ENCODE results near the gene KIF3C.
"Not testable (repeated sequence)": the region's sequence is repeated elsewhere in the genome, so short reads cannot be mapped to it uniquely, and the experiment has no call there.

Gene KIF3C

DNA sequence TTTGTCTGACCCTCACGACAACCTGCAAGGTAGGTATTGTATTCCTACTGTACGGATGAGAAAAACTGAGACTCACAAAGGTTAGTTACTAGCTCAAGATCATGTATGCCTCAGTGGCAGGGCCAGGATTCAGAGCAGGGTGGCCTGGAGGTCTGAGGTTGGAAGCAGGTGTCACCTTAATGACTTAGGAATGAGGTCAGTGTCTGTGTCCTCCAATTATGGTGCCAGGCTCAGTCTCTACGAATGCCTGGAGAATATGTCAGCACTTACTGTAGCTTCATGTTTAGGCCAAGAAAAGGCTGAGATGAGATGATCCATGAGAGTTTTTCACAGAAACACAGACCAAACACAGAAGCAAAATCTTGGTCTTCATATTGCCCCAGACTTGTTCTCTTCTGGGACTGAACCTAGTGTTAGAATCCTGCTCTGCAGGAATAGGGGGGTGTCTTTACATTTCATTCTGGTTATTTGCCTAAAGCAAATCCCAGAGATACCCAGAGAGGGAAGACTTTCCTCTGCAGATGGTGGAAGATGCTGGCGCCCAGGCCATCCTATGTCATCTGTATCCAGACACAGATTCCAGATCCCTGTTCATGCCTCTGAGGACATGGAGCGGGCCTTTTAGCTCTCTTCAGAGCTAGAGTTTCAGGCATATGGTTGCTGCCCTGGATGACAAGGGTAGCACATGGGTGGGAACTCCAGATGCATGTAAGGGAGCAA, 35.3 kb upstream of the KIF3C start:
- DNase-seq (ENCODE audit: low read depth) = no peak
- no peak overlapping the region for H3K4me3 ChIP-seq (ENCODE audit: low read depth, low read length)
- TF ChIP-seq, protein P1, sequence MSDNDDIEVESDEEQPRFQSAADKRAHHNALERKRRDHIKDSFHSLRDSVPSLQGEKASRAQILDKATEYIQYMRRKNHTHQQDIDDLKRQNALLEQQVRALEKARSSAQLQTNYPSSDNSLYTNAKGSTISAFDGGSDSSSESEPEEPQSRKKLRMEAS (IDR thresholded peaks at IDR 0.05; ENCODE audit: low read depth, low read length) = no peak
- TF ChIP-seq CTCF (IDR thresholded peaks at IDR 0.05; ENCODE audit: low read depth, low read length) = no peak
- no peak for TF ChIP-seq POLR2A (IDR thresholded peaks at IDR 0.05; ENCODE audit: extremely low read depth, insufficient read length)
- TF ChIP-seq MYC (IDR thresholded peaks at IDR 0.05; ENCODE audit: low read depth, low read length) = no peak

- not testable (repeated sequence) for H3K4me3 ChIP-seq (ENCODE audit: low read depth, low read length); DNase-seq (ENCODE audit: low read depth)
Observed at GRCh38 chr2:26016706-26017045, 34.4 kb upstream of the KIF3C start.

DNA sequence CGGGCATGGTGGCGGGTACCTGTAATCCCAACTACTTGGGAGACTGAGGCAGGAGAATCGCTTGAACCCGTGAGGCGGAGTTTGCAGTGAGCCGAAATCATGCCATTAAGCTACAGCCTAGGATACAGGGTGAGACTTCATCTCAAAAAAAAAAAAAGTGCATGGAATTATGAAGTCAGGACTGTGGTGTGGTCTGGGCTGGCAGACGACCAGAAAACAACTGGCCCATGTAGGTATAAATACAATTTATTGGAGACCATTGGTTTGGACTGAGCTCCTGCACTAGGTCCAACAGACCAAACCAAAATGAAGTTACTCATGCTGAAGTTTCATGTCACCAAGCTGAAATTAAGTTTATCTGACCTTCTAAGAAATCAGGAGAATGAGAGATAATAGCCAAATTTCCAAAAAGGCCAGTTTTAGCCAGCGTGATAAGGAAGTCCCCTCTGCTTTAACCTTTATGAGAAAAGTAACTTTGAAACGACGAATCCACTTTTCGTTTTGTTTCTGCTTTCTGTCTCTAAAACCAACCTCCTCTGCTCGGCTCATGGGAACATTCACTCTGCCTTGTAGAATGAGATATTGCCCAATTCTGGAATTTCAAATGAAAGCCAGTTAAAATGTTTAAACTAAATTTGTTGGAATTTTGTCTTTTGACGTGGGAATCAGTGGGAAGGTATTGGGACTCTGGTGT, 33.9 kb upstream of the KIF3C start:
- DNase-seq (ENCODE audit: low read depth) = no peak
- no peak overlapping the region for H3K4me3 ChIP-seq (ENCODE audit: low read depth, low read length)
- TF ChIP-seq, protein P1 (IDR thresholded peaks at IDR 0.05; ENCODE audit: low read depth, low read length) = no peak
- TF ChIP-seq POLR2A (IDR thresholded peaks at IDR 0.05; ENCODE audit: extremely low read depth, insufficient read length) = no peak
- no peak for TF ChIP-seq CTCF (IDR thresholded peaks at IDR 0.05; ENCODE audit: low read depth, low read length)
- TF ChIP-seq MYC (IDR thresholded peaks at IDR 0.05; ENCODE audit: low read depth, low read length) = no peak

DNA sequence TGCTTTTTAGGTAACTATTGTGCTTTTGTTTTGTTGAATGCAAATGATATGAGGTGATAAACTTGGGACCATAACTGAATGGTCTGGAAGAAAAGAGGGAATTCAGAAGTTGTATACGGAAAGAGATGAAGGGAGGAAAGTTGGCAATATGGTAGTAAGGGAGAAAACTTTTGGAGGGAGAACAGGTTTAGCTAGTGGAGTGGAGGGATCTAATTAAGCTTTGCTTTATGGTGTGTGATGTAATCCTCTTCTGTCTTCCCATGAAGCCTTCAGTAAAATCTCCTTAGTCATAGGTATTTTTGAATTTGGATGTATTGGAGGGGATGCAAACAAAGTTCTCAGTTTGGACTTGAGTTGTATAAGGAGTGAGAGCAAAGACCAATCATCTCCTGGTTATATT, 31.4 kb upstream of the KIF3C start:
- DNase-seq (ENCODE audit: low read depth) = no peak
- no peak for TF ChIP-seq POLR2A (IDR thresholded peaks at IDR 0.05; ENCODE audit: extremely low read depth, insufficient read length)
- TF ChIP-seq, protein P1 (IDR thresholded peaks at IDR 0.05; ENCODE audit: low read depth, low read length) = no peak
- TF ChIP-seq CTCF (IDR thresholded peaks at IDR 0.05; ENCODE audit: low read depth, low read length) = no peak
- TF ChIP-seq MYC (IDR thresholded peaks at IDR 0.05; ENCODE audit: low read depth, low read length) = no peak
- no peak overlapping the region for H3K4me3 ChIP-seq (ENCODE audit: low read depth, low read length)

DNA sequence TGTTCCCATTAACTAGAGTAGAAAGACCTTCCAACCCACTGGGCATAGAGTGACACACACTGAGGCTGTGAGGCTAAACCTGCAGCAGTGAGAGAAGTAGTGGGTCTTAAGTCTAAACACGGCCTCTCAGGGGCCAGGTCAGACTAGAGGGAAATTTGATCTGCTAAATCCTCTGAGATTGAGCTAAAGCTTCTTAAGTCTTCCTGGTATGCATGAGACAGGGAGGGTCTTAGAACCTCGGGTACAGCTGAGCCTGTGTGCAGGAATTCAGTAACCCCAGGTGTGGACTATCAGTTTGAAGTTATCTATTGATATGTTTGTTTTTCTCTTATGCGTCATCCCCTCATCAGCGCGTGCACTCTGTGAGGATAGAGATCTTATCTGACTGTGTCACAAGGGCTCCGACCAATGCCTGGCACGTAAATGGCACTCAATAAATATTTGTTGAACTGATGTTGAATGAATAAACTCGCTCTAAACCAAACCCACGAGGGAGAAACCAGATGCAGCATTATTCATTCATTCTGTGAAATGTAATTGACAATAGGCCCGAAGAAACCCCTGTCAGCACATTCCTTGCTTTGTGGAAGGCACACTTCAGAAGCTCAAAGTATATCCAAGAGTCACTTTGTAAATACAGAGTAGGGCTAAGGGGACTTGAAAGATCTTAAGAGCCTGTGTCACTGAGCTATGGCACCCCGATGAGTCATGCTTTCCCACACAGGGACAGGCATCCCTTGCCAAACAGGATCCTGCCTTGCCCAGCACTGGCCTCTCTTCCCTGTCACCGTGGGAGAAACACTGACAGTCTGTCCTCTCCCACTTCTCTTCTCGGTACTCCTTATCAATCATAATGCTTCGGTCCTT, 29.9 kb upstream of the KIF3C start:
- TF ChIP-seq MYC (IDR thresholded peaks at IDR 0.05; ENCODE audit: low read depth, low read length) (no peak), POLR2A (IDR thresholded peaks at IDR 0.05; ENCODE audit: extremely low read depth, insufficient read length) (no peak), CTCF (IDR thresholded peaks at IDR 0.05; ENCODE audit: low read depth, low read length) (no peak)
- TF ChIP-seq, protein P1 (IDR thresholded peaks at IDR 0.05; ENCODE audit: low read depth, low read length) = no peak
- DNase-seq (ENCODE audit: low read depth) = peak; percentile 70
- H3K4me3 ChIP-seq (ENCODE audit: low read depth, low read length) = no peak overlapping the region

DNA sequence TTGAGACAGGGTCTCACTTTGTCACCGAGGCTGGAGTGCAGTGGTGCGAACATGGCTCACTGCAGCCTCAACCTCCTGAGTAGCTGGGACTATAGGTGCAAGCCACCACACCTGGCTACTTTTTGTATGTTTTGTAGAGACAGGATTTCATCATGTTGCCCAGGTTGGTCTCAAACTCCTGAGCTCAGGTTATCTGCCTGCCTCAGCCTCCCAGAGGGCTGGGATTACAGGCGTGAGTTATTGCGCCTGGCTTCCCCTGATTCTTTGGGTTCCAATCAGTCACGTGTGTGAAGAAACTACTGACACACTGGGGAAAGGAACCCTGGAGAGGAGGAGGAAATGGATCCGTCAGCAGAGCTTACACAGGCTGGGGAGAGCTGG, 29.3 kb upstream of the KIF3C start:
- H3K4me3 ChIP-seq (ENCODE audit: low read depth, low read length) = no peak overlapping the region
- TF ChIP-seq CTCF (IDR thresholded peaks at IDR 0.05; ENCODE audit: low read depth, low read length) (no peak), MYC (IDR thresholded peaks at IDR 0.05; ENCODE audit: low read depth, low read length) (no peak)
- TF ChIP-seq, protein P1 (IDR thresholded peaks at IDR 0.05; ENCODE audit: low read depth, low read length) = no peak
- DNase-seq (ENCODE audit: low read depth) = peak; percentile 37
